HEK293T (cell line): ENCODE data around the gene KRTAP10-10.
"Not testable (repeated sequence)": the region's sequence is repeated elsewhere in the genome, so short reads cannot be mapped to it uniquely, and the experiment has no call there.

Experiments used
- CTCF ChIA-PET: fragments of 350-600 bp; formaldehyde crosslinking; extraction: SDS; loops from one replicate; lab custom pipeline; 2021; ENCODE audit warnings: antibody characterized with exemption, inconsistent platforms; lab: Yijun Ruan, JAX
- POLR2A ChIA-PET: fragments of 350-600 bp; formaldehyde crosslinking; extraction: SDS; loops from one replicate; lab custom pipeline; 2020; ENCODE audit warnings: antibody characterized with exemption, inconsistent platforms; lab: Yijun Ruan, JAX
- DNase-seq: peaks from one replicate; pipeline ENCODE4 v3.0.0; 2012; ENCODE audit warnings: mixed read lengths; ENCODE audit errors: extremely low spot score
- ARNT ChIP-seq: fragments of 450-650 bp; IDR thresholded peaks from 2 replicates; pipeline ENCODE4 v1.6.1; 2017; ENCODE audit warnings: mild to moderate bottlenecking
- BHLHE40 ChIP-seq: fragments of 450-650 bp; IDR thresholded peaks from 2 replicates; pipeline ENCODE4 v1.6.1; 2016; ENCODE audit warnings: mild to moderate bottlenecking, moderate library complexity, borderline replicate concordance
- CTBP1 ChIP-seq: fragments of 450-650 bp; IDR thresholded peaks from 2 replicates; pipeline ENCODE4 v1.6.1; 2016; ENCODE audit warnings: borderline replicate concordance
- ELF4 ChIP-seq: fragments of 450-650 bp; IDR thresholded peaks from 2 replicates; pipeline ENCODE4 v1.6.1; 2017; ENCODE audit warnings: antibody characterized with exemption
- FOXA1 ChIP-seq: fragments of 450-650 bp; IDR thresholded peaks from 2 replicates; pipeline ENCODE4 v1.6.1; 2016; ENCODE audit warnings: mild to moderate bottlenecking
- FOXK2 ChIP-seq: fragments of 450-650 bp; IDR thresholded peaks from 2 replicates; pipeline ENCODE4 v1.6.1; 2016; ENCODE audit warnings: mild to moderate bottlenecking
- FOXM1 ChIP-seq: fragments of 450-650 bp; IDR thresholded peaks from 2 replicates; pipeline ENCODE4 v1.6.1; 2017; ENCODE audit warnings: mild to moderate bottlenecking, borderline replicate concordance
- HDGF ChIP-seq: fragments of 450-650 bp; IDR thresholded peaks from 2 replicates; pipeline ENCODE4 v1.6.1; 2017; ENCODE audit warnings: antibody characterized with exemption, borderline replicate concordance
- L3MBTL2 ChIP-seq: fragments of 450-650 bp; conservative IDR thresholded peaks from 2 replicates; pipeline ENCODE4 v1.6.1; 2016; ENCODE audit warnings: mild to moderate bottlenecking
- LEF1 ChIP-seq: fragments of 450-650 bp; IDR thresholded peaks from 2 replicates; pipeline ENCODE4 v1.6.1; 2017; ENCODE audit warnings: mild to moderate bottlenecking, borderline replicate concordance
- NFRKB ChIP-seq: fragments of 450-650 bp; IDR thresholded peaks from 2 replicates; pipeline ENCODE4 v1.6.1; 2016; ENCODE audit warnings: mild to moderate bottlenecking, moderate library complexity
- SP1 ChIP-seq: fragments of 450-650 bp; IDR thresholded peaks from 2 replicates; pipeline ENCODE4 v1.6.1; 2017
- SUZ12 ChIP-seq: fragments of 450-650 bp; IDR thresholded peaks from 2 replicates; pipeline ENCODE4 v1.6.1; 2016; ENCODE audit warnings: mild to moderate bottlenecking
- TARDBP ChIP-seq: fragments of 450-650 bp; IDR thresholded peaks from 2 replicates; pipeline ENCODE4 v1.6.1; 2016
- ZNF384 ChIP-seq: fragments of 450-650 bp; IDR thresholded peaks from 2 replicates; pipeline ENCODE4 v1.6.1; 2016
- TF ChIP-seq, protein P1 (sequence below): fragments of 450-650 bp; IDR thresholded peaks from 2 replicates; pipeline ENCODE4 v1.6.1; 2016

KRTAP10-10 gene

DNA sequence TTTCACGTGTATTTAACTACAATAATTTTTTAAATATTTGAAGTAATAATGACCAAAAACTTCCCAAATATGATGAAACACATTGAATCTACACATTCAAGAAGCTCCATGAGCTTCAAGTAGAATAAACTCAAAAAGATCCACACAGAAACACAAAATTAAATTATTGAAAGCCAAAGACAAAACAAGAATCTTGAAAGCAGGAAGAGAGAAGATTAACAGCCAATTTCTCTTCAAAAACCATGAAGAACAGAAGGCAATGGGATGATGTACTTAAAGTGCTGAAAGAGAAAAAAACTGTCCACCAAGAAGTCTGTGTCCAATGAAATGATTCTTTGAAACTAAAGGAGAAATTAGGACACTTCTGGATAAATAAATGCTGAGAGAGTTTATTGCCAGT is 5.1 kb upstream of the KRTAP10-10 start:
- ChIA-PET CTCF (interaction anchor here (0.7 kb wide), 1 partner anchor 52 kb away, joined by 3 read pairs; no protein-coding TSS in a partner anchor), POLR2A (no interaction called here)
- no peak for DNase-seq
- TF ChIP-seq SP1, result no peak
- no peak for TF ChIP-seq ZNF384
- TF ChIP-seq FOXM1, result no peak
- TF ChIP-seq SUZ12, result no peak

DNA sequence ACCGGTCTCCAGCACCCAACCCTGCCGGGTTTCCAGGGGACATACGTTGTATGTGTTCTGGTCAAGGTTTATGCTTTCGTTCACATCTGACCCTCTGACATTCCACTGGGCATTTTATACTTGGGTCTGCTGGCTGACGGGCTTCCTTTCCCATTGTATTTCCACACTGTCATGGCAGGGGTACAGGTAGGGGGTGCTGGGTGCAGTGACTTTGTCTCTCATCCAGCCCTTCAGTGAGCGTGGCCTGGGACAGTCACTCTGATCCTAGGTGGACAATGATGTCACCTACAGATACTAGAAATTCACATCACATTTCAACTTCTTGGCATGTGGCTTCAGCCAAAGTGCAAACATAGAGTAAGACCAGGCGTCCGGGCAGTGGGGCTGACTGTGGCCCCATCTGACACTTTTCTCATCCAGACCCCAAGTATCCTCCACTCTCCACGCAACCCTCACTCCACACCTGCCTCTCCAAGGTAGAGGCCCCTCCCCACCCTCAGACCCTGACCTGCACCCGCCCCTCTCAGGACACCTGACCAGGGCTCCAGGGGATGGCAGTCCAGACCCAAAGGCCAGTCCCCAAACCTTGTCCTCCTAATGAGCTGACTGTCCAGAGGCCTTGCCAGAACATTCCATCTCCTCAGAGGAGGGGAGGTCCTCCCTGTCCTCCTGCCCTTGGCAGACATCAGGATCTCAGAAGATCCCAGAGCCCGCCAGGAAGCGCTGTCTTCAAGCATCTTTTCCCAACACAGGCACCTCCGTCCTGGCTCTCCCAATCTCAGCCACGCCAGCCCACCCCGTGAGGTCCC is 743 bp upstream of the KRTAP10-10 start:
- no peak for DNase-seq
- ChIA-PET POLR2A (no interaction called here), CTCF (interaction anchor here (0.6 kb wide), 1 partner anchor 33 kb away, joined by 4 read pairs; no protein-coding TSS in a partner anchor)

DNA sequence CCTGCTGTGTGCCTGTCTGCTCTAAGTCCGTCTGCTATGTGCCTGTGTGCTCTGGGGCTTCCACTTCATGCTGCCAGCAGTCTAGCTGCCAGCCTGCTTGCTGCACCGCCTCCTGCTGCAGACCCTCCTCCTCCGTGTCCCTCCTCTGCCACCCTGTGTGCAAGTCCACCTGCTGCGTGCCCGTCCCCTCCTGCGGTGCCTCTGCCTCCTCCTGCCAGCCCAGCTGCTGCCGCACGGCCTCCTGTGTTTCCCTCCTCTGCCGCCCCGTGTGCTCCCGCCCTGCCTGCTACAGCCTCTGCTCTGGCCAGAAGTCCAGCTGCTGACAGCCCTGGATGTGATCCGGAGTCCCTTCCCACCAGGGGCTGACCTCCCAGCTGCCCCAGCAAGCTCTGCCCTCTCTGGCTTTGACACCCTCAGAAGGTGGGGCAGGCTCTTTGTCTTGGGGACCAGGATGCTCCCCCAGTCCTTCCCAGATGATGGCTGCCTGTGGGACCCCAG is 744 bp downstream of the KRTAP10-10 start:
- DNase-seq, CTCF ChIA-PET, POLR2A ChIA-PET: not testable (repeated sequence)

More for the DNA sequence above, 743 bp upstream of the KRTAP10-10 start:
- TF ChIP-seq FOXA1, result no peak
- no peak for TF ChIP-seq FOXM1
- no peak for TF ChIP-seq LEF1
- no peak for TF ChIP-seq ELF4
- no peak for TF ChIP-seq SP1
- no peak for TF ChIP-seq BHLHE40
- no peak for TF ChIP-seq ARNT
- TF ChIP-seq, protein P1, sequence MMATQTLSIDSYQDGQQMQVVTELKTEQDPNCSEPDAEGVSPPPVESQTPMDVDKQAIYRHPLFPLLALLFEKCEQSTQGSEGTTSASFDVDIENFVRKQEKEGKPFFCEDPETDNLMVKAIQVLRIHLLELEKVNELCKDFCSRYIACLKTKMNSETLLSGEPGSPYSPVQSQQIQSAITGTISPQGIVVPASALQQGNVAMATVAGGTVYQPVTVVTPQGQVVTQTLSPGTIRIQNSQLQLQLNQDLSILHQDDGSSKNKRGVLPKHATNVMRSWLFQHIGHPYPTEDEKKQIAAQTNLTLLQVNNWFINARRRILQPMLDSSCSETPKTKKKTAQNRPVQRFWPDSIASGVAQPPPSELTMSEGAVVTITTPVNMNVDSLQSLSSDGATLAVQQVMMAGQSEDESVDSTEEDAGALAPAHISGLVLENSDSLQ, result no peak
- no peak for TF ChIP-seq NFRKB
- TF ChIP-seq HDGF, result no peak

DNA sequence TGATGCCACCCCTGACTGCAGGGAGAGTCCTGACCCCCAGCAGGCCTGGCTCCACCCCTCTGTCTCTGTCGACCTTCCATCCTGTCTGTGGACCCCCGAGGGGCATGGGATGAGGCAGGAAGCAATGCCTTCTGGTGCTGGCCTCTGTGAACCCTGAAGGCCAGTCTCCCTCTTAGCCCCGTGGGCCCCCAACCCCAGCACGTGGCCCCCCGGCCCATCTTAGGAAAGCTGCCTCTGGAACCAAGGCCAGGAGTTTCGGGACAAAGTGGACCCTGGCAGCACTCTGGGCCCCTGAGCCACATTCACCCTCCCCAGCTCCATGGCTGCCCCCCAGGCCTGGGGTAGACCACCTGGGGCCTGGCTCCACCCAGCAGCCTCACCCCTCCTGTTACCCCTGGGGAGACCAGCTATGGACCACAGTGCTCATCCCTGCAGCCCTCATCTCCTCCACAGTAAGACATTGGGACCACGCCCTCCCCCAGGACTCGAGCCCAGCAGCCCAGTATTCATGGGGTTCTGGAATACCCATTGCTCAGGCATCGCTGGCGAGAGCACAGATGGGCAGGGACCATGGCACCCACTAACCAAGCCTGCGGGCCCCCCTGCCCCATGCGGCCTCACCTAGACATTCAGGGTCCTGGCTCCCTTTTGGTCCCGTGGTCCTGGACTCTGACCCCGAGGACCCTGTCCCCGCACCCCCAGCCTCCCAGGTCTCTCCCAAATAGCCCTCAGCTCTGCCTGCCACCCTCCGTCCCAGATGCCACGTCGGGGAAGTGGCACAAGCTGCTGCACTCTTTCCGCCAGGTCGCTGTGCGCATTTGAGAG is 1.6 kb downstream of the KRTAP10-10 start:
- POLR2A ChIA-PET, CTCF ChIA-PET: not testable (repeated sequence)

DNA sequence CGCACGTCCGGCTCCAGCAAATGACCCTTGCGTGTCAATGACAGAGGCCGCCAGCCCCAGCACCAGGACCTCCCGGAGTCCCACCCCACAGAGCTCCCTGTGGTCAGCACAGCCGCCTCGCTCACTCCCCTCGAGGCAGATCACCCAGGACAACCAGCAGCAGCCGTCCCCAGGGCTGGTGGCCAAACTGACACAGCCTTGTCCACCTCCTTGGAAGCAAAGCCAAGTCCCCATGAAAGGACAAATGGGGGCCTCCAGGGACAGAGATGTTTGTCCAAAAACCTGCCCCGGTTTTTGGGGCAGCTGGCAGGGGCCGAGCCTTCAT is 2.1 kb downstream of the KRTAP10-10 start:
- no peak for DNase-seq
- POLR2A ChIA-PET, result no interaction called here
- TF ChIP-seq NFRKB (no peak), FOXA1 (no peak), FOXM1 (no peak), ZNF384 (no peak), BHLHE40 (no peak), TARDBP (no peak), SP1 (no peak), HDGF (no peak), ARNT (no peak), FOXK2 (no peak), CTBP1 (no peak), SUZ12 (no peak), LEF1 (no peak)
- TF ChIP-seq, protein P1, result no peak
- CTCF ChIA-PET, result no interaction called here

More for the DNA sequence above, 1.6 kb downstream of the KRTAP10-10 start:
- not testable (repeated sequence) for DNase-seq

DNA sequence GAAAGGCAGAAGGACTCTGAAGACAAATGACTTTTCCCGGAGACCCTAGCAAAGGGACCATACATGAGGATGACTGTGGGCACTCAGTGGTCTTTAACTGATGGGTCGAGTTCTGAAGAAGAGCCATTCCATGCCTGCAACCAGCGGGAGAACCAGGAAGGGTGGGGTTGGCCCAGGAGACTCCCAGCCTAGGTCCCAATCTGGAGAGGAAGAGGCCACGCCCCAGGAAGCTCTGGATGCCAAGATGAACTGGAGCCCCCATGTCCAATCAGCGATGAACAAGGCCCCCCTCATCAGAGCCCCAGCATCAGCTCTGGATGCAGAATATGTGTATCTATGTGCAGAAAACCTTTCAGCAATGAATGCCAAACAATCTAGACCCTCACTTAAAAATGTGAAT is 3.6 kb downstream of the KRTAP10-10 start:
- no peak for DNase-seq
- ChIA-PET POLR2A (no interaction called here), CTCF (no interaction called here)
- TF ChIP-seq SUZ12 (no peak), FOXM1 (no peak), LEF1 (no peak), FOXA1 (no peak)

DNA sequence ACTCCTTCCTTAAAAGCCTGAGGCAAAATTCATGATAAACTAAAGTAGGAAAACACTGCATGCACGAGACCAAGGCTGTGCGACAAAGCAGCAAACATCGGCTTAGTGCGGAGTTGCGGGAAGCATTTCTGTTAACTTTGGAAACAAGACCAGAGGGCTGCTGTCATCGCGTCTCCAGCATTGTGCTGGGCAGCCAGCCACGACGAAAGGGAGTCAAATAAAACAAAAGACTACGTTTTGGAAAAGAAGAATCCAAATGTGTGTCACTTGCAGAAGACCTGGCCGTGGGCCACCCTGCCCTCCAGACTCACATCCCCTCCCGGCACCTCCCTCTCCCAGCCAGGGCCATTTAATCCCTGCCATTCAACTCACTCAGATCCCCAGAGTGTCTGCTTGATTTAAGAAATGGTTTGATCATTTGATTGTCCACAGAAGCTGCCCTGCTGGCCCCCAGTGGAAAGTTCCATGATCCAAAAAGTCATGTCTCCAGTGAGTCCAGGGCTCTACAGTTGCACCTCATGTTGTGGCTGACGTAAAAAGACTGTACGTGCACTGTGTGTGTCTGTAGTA is 6.7 kb downstream of the KRTAP10-10 start:
- POLR2A ChIA-PET, result no interaction called here
- no peak for TF ChIP-seq ZNF384
- TF ChIP-seq, protein P1, result no peak
- TF ChIP-seq LEF1, result no peak
- TF ChIP-seq HDGF, result no peak
- TF ChIP-seq FOXM1, result no peak
- no peak for TF ChIP-seq SP1
- TF ChIP-seq SUZ12, result no peak
- TF ChIP-seq TARDBP, result no peak
- TF ChIP-seq ELF4, result no peak
- TF ChIP-seq FOXK2, result no peak
- TF ChIP-seq ARNT, result no peak
- TF ChIP-seq BHLHE40, result no peak
- TF ChIP-seq NFRKB, result no peak
- no peak for TF ChIP-seq L3MBTL2
- TF ChIP-seq CTBP1, result no peak
- TF ChIP-seq FOXA1, result no peak
- DNase-seq, result no peak
- CTCF ChIA-PET, result no interaction called here
